Lung (tissue), 12 donors: ENCODE data around the gene STX3. TPM values are rescaled to one million over a fixed set of nuclear protein-coding genes. Genes with fewer than 3 reads are reported as not detected.

Source experiments
- ATAC-seq: fragments of 200-7000 bp; cut with Tn5 transposase; one replicate; pipeline ENCODE4 v1.9.1; 2020; ENCODE audit warnings: moderate number of reproducible peaks; ENCODE audit not compliant: insufficient read depth, low FRiP score
- DNase-seq, 3 donors: peaks; one replicate each; pipeline ENCODE4 v3.0.0-alpha.2; 2013 to 2017
- H3K27ac ChIP-seq, 2 donors: one replicate each; pipeline ENCODE4 v1.5.1; 2013; ENCODE audit warnings: mild to moderate bottlenecking in 2 of 2, moderate library complexity in 2 of 2, control low read depth in 1 of 2, inconsistent platforms in 1 of 2, low read depth in 1 of 2, low read length in 1 of 2
- H3K27me3 ChIP-seq, 3 donors: one replicate each; pipeline ENCODE4 v1.5.1; 2013; ENCODE audit warnings: low read length in 2 of 3; ENCODE audit not compliant: control insufficient read depth in 3 of 3, insufficient read depth in 3 of 3
- H3K36me3 ChIP-seq, 4 donors: one replicate each; pipeline ENCODE4 v1.5.1; 2013; ENCODE audit warnings: low read length in 4 of 4, mild to moderate bottlenecking in 1 of 4, moderate library complexity in 1 of 4; ENCODE audit not compliant: control insufficient read depth in 4 of 4, insufficient read depth in 4 of 4
- H3K4me1 ChIP-seq, 5 donors: one replicate each; pipeline ENCODE4 v1.5.1; 2013; ENCODE audit warnings: low read length in 5 of 5, mild to moderate bottlenecking in 2 of 5, moderate library complexity in 1 of 5; ENCODE audit not compliant: control insufficient read depth in 5 of 5, insufficient read depth in 5 of 5
- H3K4me3 ChIP-seq: one replicate; pipeline ENCODE4 v1.5.1; 2013; ENCODE audit warnings: mild to moderate bottlenecking, control low read depth, moderate library complexity
- H3K9ac ChIP-seq, 2 donors: one replicate each; pipeline ENCODE4 v1.5.1; 2013; ENCODE audit warnings: low read length in 2 of 2, control low read depth in 1 of 2; ENCODE audit not compliant: insufficient read depth in 1 of 2
- H3K9me3 ChIP-seq, 4 donors: one replicate each; pipeline ENCODE4 v1.5.1; 2013; ENCODE audit warnings: low read length in 3 of 4, mild to moderate bottlenecking in 1 of 4, moderate library complexity in 1 of 4; ENCODE audit not compliant: control insufficient read depth in 4 of 4, insufficient read depth in 3 of 4
- CTCF ChIP-seq: IDR thresholded peaks from 2 replicates; pipeline ENCODE4 v1.5.1; 2012; ENCODE audit warnings: mild to moderate bottlenecking; ENCODE audit errors: control extremely low read depth, extremely low read depth
- WGBS, 2 donors: extraction: QIAGEN DNeasy Blood & Tissue Kit; methylation state at CpG; one replicate each; pipeline ENCODE4 v1.1.7; 2013; 5-methylcytosine and 5-hydroxymethylcytosine counted together
- polyA plus RNA-seq, 2 donors: library from polyadenylated mRNA; stranded (reverse); fragments of 200-250 nt; gene quantifications; one replicate each; pipeline ENCODE4 v1.2.1, GENCODE V29; 2013
- total RNA-seq, 2 donors: library from RNA; depleted of rRNA in 1 of 2; stranded (reverse); fragments of >200 nt in 1 of 2; gene quantifications; one replicate each; pipeline ENCODE4 v1.2.1, GENCODE V29; 2014 to 2021
- donor health status: control.
- donor health status: control.
- donor health status: Bipolar disorder and iron deficiency.
- donor health status: healthy.
- donor health status: DM: yes; HTN: yes; CAD: no.

Gene STX3
- total and polyA plus RNA-seq, 4 donors, result 38.9 to 61.5 (median 47.0) TPM

- H3K27me3 ChIP-seq, result peaks cover 0 to 12% (median 0%) of the 10 kb centered on the region in 3 donors
- H3K4me1 ChIP-seq, result peaks cover 0 to 9% (median 0%) of the 10 kb centered on the region in 5 donors
- DNase-seq (peak; percentile 33 to 56 (median 34)), ATAC-seq (peak; percentile 74)
- WGBS, 2 donors, result 6 to 8% methylated on average over 20 to 23 of the region's 23 CpGs
- peak overlapping the region; percentile 28 to 67 for H3K9ac ChIP-seq
- TF ChIP-seq CTCF, result no peak
- no peaks in the 10 kb centered on the region for H3K9me3 ChIP-seq
- H3K4me3 ChIP-seq, result peak overlapping the region; percentile 91
- peaks cover 0 to 5% (median 0%) of the 10 kb centered on the region in 4 donors for H3K36me3 ChIP-seq
- H3K27ac ChIP-seq, result peak overlapping the region; percentile 93 to 96
Measured at GRCh38 chr11:59755701-59756557, 753 bp downstream of the STX3 start.

- peak overlapping the region; percentile 56 to 96 for H3K27ac ChIP-seq
- no peak for DNase-seq
- 28 to 38% methylated on average over 3 of the region's 3 CpGs for WGBS, 2 donors
- H3K4me3 ChIP-seq, result peak overlapping the region; percentile 28
- H3K4me1 ChIP-seq, result peaks cover 0 to 9% (median 0%) of the 10 kb centered on the region in 5 donors
- peaks cover 0 to 12% (median 0%) of the 10 kb centered on the region in 3 donors for H3K27me3 ChIP-seq
- ATAC-seq, result no peak
- H3K36me3 ChIP-seq, result peaks cover 0 to 5% (median 0%) of the 10 kb centered on the region in 4 donors
- H3K9ac ChIP-seq, result no peak overlapping the region
- H3K9me3 ChIP-seq, result no peaks in the 10 kb centered on the region
- TF ChIP-seq CTCF, result no peak
Measured at GRCh38 chr11:59756558-59756840, 1.3 kb downstream of the STX3 start.

GRCh38 chr11:59756845-59757244 is 1.7 kb downstream of the STX3 start:
- H3K9me3 ChIP-seq, result no peaks in the 10 kb centered on the region
- ATAC-seq (no peak), DNase-seq (no peak)
- peaks cover 0 to 12% (median 0%) of the 10 kb centered on the region in 3 donors for H3K27me3 ChIP-seq
- peaks cover 0 to 5% (median 0%) of the 10 kb centered on the region in 4 donors for H3K36me3 ChIP-seq
- no peak overlapping the region for H3K9ac ChIP-seq
- 26 to 38% methylated on average over 4 of the region's 4 CpGs for WGBS, 2 donors
- H3K27ac ChIP-seq, result peak overlapping the region; percentile 67 to 96
- H3K4me1 ChIP-seq, result peaks cover 0 to 9% (median 0%) of the 10 kb centered on the region in 5 donors
- no peak overlapping the region for H3K4me3 ChIP-seq
- no peak for TF ChIP-seq CTCF
